Measurements from ENCODE around the gene CYP2U1. TPM values are rescaled to one million over a fixed set of nuclear protein-coding genes. Genes with fewer than 3 reads are reported as not detected.
A peak's percentile ranks its signal among the peaks of the same experiment; 100 is the strongest.
"Not testable (repeated sequence)": the region's sequence is repeated elsewhere in the genome, so short reads cannot be mapped to it uniquely, and the experiment has no call there.

The CYP2U1 gene
- 8.1 TPM for total RNA-seq
- long read RNA-seq, full-length matches to known transcripts, result 7 of 11 reads
- long read RNA-seq, partial matches to known transcripts, result 0 of 11 reads
- long read RNA-seq, other reads (novel, unspliced or antisense), result 4 of 11 reads

DNA sequence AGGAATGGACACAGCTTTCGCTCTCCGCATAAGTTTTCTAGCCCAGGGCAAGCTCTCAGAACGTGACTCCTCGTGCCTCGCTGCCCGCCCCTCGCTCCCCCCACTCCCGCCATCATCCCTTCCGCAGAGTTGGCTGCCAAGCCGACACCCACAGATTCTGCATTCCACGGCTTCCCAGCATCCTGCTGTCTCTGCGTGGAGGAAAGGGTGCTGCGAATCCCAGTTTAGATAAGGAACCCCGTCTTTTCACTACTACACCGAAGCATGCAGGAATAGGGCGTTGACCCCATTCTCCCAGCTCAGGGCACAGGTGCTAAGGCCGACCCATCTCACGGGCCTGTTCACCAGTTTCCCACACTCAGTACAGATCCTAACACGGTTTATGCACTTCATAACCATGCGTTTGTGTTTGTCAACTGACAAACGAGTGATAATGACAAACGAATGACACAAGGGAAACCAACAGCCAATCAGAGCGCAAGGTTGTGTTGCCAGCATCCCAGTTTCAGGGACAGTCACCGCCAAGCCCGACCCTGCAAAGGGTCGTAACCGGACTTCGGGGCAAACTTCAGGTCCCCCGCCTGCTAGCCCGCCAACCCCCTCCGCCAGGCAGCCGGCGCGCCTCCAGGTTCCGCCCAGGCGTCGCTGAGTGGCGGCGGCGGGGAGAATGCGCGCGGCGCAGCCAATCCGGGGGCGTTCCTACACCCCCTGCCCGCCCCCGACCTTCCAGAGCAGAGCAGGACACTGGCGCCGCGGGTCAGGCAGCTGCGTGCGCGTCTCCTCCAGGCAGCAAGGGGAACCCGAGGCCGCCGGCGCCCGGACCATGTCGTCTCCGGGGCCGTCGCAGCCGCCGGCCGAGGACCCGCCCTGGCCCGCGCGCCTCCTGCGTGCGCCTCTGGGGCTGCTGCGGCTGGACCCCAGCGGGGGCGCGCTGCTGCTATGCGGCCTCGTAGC, at the start of gene CYP2U1:
TSS of gene CYP2U1 (plus strand) at position 729 of the 954 bp plus-strand sequence. CDS start at position 824, 95 bp downstream.
- intact Hi-C loops (cut with micrococcal nuclease), result no loop called here
- peak; percentile 99 for ATAC-seq
- DNase-seq, result peak; percentile 95

DNA sequence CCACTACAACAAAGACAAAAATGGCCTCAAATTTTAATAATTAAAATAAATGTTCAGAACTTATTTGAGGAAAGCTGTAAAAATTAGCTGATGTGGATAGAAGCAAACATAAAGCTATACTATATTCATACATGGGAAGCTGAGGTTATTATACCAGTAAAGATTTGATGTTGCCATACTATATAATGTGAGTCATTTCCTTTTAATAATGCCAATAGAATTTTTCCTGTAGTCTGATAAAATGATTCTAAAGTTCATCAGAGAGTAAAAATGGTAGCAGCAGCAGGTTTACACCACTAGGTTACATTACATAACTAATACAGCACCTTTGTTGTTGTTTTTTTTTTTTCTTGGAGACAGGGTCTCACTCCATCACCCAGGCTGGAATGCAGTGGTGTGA, 45.5 kb upstream of the CYP2U1 start:
- intact Hi-C loops (cut with micrococcal nuclease), result no loop called here
- DNase-seq, result no peak
- ATAC-seq, result no peak

DNA sequence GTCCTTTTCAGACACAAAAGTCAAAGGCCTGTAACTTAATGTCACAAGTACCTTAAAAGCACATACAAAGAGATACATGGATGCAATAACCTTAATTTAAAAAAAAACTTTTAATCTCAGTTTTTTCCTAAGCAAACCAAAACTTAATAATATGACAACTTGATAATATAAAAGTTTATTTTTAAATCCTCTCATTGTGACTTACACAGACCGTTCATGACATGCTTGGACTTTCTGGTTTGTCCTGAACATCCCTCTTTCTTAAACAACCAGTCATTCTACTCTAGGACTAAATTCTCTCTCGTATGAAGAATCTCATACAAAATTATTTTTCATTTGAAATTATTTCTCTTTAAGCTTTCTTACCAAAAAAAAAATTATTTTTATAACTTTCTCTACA, 43.1 kb upstream of the CYP2U1 start:
- intact Hi-C loops (cut with micrococcal nuclease), result no loop called here
- ATAC-seq, result no peak

DNA sequence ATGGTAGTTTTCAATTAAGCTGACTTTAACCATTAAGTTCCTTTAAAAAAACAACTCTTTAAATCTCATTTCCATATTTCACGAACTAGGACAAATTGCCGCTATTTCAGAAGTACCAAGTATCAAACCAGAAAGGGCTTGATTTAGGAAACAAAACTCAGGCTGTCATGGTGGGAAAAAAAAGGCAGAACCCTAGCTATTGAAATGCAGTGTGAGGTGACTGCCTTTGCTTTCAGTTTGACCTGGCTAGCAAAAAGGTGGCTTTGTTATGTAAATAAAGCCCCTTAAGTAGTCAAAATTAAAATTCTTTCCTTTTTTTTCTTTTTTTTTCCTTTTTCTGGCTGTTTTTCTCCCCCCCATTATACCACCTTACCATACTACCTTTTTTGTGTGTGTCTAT, 40.6 kb upstream of the CYP2U1 start:
- DNase-seq (no peak), ATAC-seq (no peak)
- intact Hi-C loops (cut with micrococcal nuclease), result loop anchor here (10.0 kb wide), 1 partner anchor 66 kb away; the partner anchor contains the start of gene SGMS2

More for the DNA sequence above, 43.1 kb upstream of the CYP2U1 start:
- no peak for DNase-seq

DNA sequence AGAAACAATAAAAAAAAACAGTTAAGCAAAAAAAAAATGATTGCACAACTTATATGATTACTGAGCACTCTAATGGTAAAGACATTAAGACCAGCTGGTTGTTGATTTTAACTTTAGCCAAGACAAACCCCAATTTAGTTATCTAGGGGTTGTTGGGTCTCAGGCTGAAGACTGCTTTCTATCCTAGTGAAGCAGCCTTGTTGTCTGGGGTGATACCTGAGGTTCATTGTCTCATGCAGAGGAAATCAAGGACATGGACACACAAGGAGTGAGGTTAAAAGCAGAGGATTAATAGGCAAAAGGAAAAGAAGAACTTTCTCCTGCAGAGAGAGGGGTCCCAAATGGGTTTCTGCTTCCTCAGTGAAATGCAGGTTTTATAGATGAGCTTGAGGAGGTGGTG, 40.0 kb upstream of the CYP2U1 start:
- no peak for DNase-seq
- intact Hi-C loops (cut with micrococcal nuclease), result loop anchor here (10.0 kb wide), 1 partner anchor 66 kb away; the partner anchor contains the start of gene SGMS2
- ATAC-seq, result no peak

DNA sequence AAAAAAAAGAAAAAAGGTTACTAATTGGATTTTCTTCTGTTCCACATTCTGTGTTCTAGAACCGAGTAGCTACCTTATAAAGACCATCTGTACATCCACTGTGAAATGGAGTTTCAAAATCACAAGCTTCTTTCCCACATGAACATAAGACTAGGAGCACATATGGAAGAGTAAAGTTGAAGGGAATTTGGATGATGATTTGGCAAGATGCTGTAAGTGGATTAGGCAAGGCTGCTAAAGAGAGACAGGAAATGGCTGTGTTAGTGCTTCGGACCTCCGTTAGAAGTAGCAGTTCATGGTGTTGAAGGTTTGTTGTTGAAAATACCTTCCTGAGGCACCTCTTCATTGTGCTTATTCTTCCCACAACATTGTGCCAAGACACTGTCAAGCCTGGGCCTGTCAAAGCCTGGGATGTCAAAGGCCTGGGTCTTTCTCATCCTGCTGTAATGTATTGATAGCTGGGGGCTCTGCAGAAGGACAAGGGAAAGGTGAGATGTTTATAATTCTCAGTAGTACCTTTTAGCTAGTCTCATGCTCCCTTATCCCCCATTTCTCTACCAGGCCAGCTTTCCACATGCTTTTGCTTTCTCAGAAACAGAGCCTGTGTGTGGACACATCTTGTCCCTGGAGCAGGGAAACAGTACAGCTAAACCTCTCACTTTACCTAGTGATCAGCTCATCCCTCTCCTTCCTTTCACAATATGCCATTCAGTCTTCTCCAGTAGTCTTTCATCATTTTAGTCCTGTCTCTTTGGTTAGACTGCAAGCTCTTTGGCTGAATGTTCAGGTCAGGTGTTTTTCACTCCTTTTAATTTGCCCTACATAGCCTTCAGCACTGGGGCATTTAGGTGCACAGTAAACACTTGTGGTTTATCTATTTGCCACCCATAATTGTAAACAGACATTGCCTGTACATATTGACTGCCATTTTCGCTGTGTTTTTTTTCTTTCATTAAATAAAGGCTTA, 37.9 kb upstream of the CYP2U1 start:
- DNase-seq (no peak), ATAC-seq (no peak)
- intact Hi-C loops (cut with micrococcal nuclease), result loop anchor here (10.0 kb wide), 1 partner anchor 69 kb away; the partner anchor contains the start of gene SGMS2

DNA sequence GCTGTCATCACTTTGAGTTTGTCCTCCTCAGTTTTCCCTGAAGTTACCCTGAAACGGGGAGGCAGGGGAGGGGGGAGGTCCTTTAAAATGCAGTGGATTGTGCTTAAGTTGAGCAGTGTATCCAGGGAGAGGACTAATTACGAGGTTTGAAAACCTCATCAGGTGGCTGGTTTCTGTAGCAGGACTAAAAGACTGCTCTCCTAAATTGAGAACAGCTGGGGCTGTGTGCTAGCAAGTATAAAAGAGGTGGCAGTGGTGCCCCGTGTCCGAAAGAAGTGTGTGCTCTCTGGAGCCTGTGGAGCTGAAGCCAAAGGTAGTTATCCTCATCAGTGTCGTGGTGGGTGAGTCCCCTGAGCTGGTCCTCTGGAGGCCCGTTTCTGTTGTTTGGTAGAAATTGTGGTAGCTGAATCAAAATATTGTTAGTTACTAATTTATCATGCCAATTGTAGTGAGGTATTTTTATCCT, 37.2 kb upstream of the CYP2U1 start:
- intact Hi-C loops (cut with micrococcal nuclease), result loop anchor here (10.0 kb wide), 1 partner anchor 69 kb away; the partner anchor contains the start of gene SGMS2
- DNase-seq (no peak), ATAC-seq (peak; percentile 55)

DNA sequence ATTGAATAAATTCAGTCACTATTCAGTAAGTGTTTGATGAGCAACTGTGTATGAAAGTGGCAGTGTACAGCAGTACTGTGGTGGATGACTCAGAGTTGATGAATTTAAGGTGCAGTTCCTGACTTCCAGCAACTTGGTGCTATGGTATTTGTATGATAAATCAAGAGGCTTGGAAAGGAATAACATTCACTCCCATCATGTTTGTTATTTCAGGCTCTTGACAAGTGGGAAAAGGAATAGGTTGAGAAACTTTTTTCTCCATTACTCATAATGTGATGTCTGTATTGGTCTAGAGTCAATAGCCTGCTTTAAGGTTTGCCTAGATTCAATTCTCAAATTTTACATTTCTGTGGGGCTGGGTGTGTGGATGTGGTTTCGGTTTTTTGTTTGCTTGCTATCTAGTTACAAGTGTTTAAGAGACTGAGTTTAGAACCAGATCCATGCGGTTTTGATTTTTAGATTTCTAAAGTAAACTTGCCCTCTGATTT, 35.1 kb upstream of the CYP2U1 start:
- intact Hi-C loops (cut with micrococcal nuclease), result loop anchor here (10.0 kb wide), 1 partner anchor 71 kb away; the partner anchor contains the start of gene SGMS2
- ATAC-seq (peak; percentile 59), DNase-seq (no peak)

DNA sequence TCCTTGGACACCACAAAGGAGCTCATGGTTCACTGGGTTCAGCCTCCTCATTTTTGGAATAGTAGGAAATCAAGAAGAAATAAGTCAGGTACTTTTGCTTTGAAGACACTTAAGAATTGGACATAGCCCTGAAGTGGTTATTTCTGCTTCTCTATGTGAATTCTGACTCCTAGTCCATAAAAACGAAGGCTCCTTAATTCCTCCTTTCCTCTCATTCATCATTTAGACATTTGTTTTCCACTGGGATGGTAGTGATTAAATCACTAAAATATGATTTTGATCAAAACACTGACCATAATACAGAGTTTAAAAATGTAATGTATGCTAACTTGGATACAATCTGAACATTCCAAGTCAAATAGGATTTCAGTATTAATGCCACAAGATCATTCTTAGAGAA, 34.7 kb upstream of the CYP2U1 start:
- ATAC-seq (no peak), DNase-seq (no peak)
- intact Hi-C loops (cut with micrococcal nuclease), result loop anchor here (10.0 kb wide), 1 partner anchor 72 kb away; the partner anchor contains the start of gene SGMS2

DNA sequence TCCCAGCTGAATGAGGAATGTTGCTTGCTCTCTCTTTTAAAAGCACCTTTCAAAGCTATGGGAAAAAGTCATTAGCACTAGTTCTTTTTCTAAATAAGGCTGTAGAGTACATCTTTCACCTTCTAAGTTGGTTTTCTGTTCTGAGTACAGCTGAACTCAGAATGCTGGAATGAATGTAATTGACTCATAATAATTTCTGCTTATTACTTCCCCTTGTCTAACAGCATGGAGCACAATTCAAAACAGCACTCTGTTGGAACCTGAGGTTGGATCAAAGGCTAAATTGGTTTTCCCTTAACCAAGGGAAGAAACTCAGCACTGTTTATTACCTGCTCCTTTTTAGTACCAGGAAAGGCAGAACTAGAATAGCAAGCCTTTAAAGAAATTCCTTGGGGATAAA, 33.5 kb upstream of the CYP2U1 start:
- DNase-seq (no peak), ATAC-seq (no peak)
- intact Hi-C loops (cut with micrococcal nuclease), result loop anchor here (10.0 kb wide), 1 partner anchor 73 kb away; the partner anchor contains the start of gene SGMS2

DNA sequence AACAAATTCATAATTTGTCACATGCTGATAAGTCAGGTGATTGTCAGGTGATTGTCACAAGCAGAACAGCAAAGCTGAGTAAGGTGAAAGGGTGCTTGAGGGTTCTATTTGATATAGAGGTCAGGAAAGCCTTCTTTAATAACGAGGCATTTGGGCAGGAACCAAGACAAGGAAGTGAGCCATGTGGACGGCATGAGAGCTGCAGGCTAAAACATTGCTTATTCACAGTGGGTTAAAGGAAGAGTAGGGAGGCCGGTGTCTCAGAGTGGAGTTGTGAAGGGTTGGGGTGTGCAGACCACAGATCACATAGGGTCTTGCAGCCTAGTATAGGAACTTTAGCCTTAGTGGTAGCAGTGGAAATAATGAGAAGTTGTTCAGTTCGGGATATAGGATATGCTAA, 31.3 kb upstream of the CYP2U1 start:
- DNase-seq, result no peak
- intact Hi-C loops (cut with micrococcal nuclease), result no loop called here
- ATAC-seq, result no peak

DNA sequence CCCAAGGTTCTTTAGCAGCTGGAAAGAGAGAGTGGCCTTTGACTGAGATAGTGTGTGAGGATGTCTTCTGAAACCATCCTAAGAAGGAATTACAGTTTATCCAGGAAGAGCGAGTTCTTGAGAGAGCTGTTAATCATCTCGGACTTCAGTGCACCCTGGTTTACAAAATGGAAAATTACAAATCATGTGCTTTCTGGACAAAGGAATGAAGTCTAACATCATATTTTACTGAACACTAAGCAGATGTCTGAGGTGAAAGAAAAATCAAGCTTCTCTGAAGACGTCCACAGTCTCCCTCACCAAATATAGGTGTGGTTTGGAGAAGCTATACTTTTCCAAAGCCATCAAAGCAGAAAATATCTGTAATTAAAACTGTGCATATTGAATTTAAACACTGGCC, 30.8 kb upstream of the CYP2U1 start:
- ATAC-seq (no peak), DNase-seq (no peak)
- intact Hi-C loops (cut with micrococcal nuclease), result no loop called here

DNA sequence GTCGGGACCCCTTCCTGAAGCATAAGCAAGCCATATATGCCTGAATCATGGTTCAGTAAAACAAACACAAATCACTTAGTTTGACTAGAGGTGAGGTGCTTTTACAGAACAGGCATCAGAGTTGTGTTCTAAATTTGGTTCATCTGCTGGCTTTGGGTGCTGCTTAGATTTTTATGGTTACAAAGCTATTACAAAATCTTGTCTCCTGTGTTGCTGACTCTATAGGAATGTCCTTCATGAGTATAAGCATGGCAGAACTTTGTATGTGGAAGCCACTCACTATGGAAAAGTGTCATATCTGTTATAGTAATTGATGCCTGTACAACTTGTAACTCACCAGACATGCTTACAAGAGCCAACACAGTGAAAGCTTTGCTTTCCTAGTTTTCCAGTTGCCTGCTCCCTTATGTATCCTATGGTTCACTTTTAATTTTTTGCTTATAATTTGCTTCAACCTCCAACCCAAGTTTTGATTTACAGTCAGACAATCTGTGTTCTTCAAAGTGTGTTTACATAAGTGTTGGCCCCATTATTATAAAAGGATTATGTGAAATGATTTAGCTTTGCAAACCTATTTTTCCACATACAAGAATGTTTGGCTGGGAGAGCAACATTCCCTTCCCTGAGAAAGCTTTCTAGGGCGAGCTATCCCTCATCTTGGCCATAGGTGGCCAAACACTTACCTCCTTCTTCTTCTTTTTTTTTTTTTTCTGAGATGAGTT, 30.0 kb upstream of the CYP2U1 start:
- DNase-seq (no peak), ATAC-seq (peak; percentile 58)
- intact Hi-C loops (cut with micrococcal nuclease), result no loop called here

DNA sequence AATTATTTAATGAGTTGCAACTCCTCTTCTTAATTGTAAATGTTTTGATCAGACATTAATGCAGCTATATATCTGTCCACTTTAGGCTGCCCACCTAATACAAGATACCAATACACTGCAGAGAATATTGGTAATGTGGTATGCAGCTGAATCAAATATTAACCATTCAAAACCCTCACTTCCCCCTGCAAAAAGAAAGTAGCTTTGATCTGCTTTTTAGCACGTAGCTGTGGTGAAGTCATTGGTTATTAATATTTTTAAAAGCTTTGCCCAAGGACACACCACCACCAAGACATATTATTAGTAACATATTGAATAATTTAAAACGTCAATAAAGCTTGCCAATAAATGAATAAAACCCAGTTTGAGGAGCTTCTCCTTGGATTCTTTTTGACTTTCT, 28.6 kb upstream of the CYP2U1 start:
- intact Hi-C loops (cut with micrococcal nuclease), result no loop called here
- DNase-seq (no peak), ATAC-seq (no peak)

DNA sequence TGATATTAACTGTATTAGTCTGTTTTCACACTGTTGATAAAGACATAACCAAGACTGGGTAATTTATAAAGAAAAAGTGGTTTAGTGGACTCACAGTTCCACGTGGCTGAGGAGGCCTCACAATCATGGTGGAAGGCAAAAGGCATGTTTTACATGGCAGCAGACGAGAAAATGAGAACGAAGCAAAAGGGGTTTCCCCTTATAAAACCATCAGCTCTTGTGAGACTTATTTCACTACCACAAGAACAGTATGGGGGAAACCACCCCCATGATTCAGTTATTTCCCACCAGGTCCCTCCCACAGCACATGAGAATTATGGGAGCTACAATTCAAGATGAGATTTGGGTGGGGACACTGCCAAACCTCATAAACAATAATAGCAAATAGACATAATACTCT, 26.3 kb upstream of the CYP2U1 start:
- intact Hi-C loops (cut with micrococcal nuclease); DNase-seq: not testable (repeated sequence)

DNA sequence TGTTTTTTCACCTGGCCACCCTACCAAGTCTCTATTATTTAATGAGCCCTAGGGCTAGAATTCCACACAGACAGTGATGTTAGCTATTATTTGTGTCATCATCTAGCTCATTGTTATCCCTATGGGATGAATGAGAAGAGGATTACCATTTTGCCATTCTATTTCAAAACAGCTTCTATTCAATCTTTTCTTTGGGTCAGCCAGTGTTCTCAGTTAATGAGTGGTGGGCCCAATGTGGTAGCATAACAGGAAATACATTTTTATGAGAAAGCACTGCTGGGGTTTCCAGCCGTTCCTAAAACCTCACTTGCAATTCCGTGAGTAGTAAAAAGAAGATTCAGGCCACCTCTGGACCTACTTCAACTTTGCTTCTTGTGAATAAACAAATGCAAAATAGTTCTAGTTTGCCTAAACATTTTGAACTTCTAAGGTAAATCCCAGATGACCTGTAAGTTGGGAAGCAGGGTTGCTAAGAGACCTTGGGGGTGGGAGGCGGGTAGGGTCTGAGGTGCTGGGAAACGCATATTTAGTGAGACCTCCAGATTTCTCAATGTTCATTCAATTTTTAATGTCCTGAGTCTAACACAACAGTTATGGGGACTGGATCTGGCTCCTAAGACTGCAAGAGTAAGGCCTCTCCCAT, 24.8 kb upstream of the CYP2U1 start:
- DNase-seq, result no peak
- intact Hi-C loops (cut with micrococcal nuclease), result no loop called here
- no peak for ATAC-seq

More for the DNA sequence above, 26.3 kb upstream of the CYP2U1 start:
- ATAC-seq, result not testable (repeated sequence)

DNA sequence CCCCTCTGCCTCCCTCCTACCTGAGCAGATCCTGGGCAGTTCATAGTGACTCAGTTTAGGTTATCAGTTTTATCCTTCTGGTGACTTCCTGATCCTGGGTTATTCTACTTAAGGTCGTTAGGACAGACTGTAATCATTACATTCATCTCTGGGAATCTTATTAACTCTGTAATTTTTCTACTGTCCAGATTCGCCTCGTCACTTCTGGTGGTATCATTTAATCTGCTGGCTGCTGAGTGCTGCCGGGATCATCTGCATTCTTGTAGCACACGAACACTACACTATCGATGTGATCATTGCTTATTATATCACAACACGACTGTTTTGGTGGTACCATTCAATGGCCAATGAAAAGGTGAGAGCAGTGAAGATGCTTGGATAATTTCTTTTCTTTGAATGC, 23.0 kb upstream of the CYP2U1 start:
- DNase-seq, result no peak
- ATAC-seq, result no peak
- intact Hi-C loops (cut with micrococcal nuclease), result no loop called here
